Endothelial cell (in vitro differentiated cells): Measurements from ENCODE around the gene LRRC26. TPM values are rescaled to one million over a fixed set of nuclear protein-coding genes. Genes with fewer than 3 reads are reported as not detected.

Experiments
- DNase-seq: peaks from one replicate; pipeline ENCODE4 v3.0.0; 2021; ENCODE audit warnings: low spot score
- H3K27ac Mint-ChIP-seq: one replicate; pipeline ENCODE4 v1.8.0; 2021; ENCODE audit warnings: mixed read lengths, inconsistent platforms; ENCODE audit not compliant: unreplicated experiment
- H3K27me3 Mint-ChIP-seq: one replicate; pipeline ENCODE4 v1.8.0; 2021; ENCODE audit warnings: mild to moderate bottlenecking, moderate library complexity, mixed read lengths, inconsistent platforms; ENCODE audit not compliant: unreplicated experiment
- H3K36me3 Mint-ChIP-seq: one replicate; pipeline ENCODE4 v1.8.0; 2021; ENCODE audit warnings: mild to moderate bottlenecking, low read depth, mixed read lengths, inconsistent platforms; ENCODE audit not compliant: unreplicated experiment
- H3K4me1 Mint-ChIP-seq: one replicate; pipeline ENCODE4 v1.8.0; 2021; ENCODE audit warnings: mild to moderate bottlenecking, mixed read lengths, inconsistent platforms; ENCODE audit not compliant: unreplicated experiment
- H3K4me3 Mint-ChIP-seq: one replicate; pipeline ENCODE4 v1.8.0; 2021; ENCODE audit warnings: mild to moderate bottlenecking, mixed read lengths, inconsistent platforms; ENCODE audit not compliant: unreplicated experiment
- H3K9me3 Mint-ChIP-seq: one replicate; pipeline ENCODE4 v1.8.0; 2021; ENCODE audit warnings: mixed read lengths, inconsistent platforms; ENCODE audit not compliant: unreplicated experiment
- total RNA-seq: library from RNA; stranded (reverse); fragmentation: NEBNext Ultra II Directional; extraction: Animal tissue kit (Norgen Biotek cat#: 25700); gene quantifications from one replicate; pipeline ENCODE4 v1.2.1, GENCODE V29; 2021; ENCODE audit not compliant: unreplicated experiment
- TF ChIP-seq, protein P1 (sequence below): fragments of 200-600 bp; sonication (generic); IDR thresholded peaks from one replicate; pipeline ENCODE4 v1.5.0; 2021; ENCODE audit warnings: antibody characterized with exemption; ENCODE audit not compliant: unreplicated experiment

Gene LRRC26
- total RNA-seq, 1 donor from 2014 or later = not detected

DNA sequence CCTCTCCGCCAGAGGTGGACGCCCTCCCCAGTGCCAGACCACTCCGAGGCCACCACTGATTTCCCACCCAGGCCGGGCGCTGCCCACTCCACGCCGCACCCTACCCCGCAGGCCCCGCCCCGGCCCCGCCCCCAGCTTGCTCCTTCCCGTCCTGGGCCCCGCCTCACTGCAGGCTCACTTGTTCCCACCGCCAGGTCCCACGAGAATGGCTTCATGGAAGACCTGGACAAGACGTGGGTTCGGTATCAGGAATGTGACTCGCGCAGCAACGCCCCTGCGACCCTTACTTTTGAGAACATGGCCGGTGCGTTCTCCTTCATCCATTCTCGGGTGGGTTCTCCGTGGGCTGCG, 6.5 kb downstream of the LRRC26 start:
- peaks cover 21% of the 10 kb centered on the region for H3K27me3 Mint-ChIP-seq
- TF ChIP-seq, protein P1, sequence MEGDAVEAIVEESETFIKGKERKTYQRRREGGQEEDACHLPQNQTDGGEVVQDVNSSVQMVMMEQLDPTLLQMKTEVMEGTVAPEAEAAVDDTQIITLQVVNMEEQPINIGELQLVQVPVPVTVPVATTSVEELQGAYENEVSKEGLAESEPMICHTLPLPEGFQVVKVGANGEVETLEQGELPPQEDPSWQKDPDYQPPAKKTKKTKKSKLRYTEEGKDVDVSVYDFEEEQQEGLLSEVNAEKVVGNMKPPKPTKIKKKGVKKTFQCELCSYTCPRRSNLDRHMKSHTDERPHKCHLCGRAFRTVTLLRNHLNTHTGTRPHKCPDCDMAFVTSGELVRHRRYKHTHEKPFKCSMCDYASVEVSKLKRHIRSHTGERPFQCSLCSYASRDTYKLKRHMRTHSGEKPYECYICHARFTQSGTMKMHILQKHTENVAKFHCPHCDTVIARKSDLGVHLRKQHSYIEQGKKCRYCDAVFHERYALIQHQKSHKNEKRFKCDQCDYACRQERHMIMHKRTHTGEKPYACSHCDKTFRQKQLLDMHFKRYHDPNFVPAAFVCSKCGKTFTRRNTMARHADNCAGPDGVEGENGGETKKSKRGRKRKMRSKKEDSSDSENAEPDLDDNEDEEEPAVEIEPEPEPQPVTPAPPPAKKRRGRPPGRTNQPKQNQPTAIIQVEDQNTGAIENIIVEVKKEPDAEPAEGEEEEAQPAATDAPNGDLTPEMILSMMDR = no peak
- H3K4me3 Mint-ChIP-seq = no peak overlapping the region
- no peaks in the 10 kb centered on the region for H3K9me3 Mint-ChIP-seq
- peaks cover 2% of the 10 kb centered on the region for H3K4me1 Mint-ChIP-seq
- no peak for DNase-seq
- no peak overlapping the region for H3K27ac Mint-ChIP-seq
- H3K36me3 Mint-ChIP-seq = no peaks in the 10 kb centered on the region

DNA sequence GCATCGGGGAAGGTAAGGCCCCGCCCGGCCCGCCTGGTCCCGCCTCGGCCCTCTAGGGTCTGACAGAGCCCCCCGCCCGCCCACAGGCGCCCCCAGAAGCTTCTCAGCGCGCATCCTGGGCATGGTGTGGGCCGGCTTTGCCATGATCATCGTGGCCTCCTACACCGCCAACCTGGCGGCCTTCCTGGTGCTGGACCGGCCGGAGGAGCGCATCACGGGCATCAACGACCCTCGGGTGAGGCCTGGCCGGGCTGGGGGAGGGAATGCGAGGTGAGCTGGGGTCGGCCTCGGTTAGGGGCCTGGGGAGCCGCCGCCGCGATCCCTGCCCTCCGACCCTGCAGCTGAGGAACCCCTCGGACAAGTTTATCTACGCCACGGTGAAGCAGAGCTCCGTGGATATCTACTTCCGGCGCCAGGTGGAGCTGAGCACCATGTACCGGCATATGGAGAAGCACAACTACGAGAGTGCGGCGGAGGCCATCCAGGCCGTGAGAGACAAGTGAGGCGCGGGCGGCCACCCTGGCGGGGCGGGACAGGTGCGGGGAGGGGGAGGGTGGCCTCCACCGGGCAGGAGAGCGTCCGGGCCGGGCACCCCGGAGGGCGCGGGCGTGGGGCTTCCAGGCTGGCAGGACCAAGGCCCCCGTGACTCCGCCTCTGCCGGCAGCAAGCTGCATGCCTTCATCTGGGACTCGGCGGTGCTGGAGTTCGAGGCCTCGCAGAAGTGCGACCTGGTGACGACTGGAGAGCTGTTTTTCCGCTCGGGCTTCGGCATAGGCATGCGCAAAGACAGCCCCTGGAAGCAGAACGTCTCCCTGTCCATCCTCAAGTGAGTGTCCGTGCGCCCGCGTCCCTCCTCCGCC, 7.1 kb downstream of the LRRC26 start:
- Mint-ChIP-seq H3K27ac (no peak overlapping the region), H3K4me1 (peaks cover 2% of the 10 kb centered on the region), H3K36me3 (no peaks in the 10 kb centered on the region), H3K9me3 (no peaks in the 10 kb centered on the region), H3K4me3 (no peak overlapping the region), H3K27me3 (peaks cover 25% of the 10 kb centered on the region)
- TF ChIP-seq, protein P1 = no peak
- DNase-seq = no peak

DNA sequence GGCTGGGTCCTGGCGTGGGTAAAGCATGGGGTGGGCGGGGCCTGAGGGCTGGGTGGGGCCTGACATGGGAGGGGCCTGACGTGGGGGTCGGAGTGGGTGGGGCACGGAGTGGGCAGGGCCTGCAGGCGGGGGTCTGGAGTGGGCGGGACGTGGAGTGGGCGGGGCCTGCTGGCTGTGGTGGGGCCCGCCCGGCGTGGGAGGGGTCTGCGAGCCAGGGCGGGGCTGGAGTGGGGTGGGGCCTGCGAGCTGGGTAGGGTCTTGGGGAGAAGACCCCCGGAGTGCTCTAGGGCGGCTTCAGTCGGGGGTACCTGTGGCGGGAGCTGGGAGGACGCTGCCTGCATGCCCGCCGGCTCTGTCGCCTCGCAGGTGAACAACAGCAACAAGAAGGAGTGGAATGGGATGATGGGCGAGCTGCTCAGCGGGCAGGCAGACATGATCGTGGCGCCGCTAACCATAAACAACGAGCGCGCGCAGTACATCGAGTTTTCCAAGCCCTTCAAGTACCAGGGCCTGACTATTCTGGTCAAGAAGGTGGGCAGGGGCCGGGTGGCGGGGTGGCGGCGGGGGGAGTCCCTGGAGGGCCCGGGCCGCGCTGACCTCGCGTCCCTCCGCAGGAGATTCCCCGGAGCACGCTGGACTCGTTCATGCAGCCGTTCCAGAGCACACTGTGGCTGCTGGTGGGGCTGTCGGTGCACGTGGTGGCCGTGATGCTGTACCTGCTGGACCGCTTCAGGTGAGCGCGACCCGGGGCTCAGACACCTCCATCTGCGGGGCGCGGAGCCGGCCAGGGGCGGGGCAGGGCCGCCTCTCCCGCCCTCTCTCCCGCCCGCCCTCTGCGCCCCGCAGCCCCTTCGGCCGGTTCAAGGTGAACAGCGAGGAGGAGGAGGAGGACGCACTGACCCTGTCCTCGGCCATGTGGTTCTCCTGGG, 8.0 kb downstream of the LRRC26 start:
- H3K27ac Mint-ChIP-seq = no peak overlapping the region
- H3K4me3 Mint-ChIP-seq = no peak overlapping the region
- no peak for DNase-seq
- no peaks in the 10 kb centered on the region for H3K36me3 Mint-ChIP-seq
- peaks cover 25% of the 10 kb centered on the region for H3K27me3 Mint-ChIP-seq
- H3K9me3 Mint-ChIP-seq = no peaks in the 10 kb centered on the region
- H3K4me1 Mint-ChIP-seq = peaks cover 2% of the 10 kb centered on the region
- TF ChIP-seq, protein P1 = no peak

DNA sequence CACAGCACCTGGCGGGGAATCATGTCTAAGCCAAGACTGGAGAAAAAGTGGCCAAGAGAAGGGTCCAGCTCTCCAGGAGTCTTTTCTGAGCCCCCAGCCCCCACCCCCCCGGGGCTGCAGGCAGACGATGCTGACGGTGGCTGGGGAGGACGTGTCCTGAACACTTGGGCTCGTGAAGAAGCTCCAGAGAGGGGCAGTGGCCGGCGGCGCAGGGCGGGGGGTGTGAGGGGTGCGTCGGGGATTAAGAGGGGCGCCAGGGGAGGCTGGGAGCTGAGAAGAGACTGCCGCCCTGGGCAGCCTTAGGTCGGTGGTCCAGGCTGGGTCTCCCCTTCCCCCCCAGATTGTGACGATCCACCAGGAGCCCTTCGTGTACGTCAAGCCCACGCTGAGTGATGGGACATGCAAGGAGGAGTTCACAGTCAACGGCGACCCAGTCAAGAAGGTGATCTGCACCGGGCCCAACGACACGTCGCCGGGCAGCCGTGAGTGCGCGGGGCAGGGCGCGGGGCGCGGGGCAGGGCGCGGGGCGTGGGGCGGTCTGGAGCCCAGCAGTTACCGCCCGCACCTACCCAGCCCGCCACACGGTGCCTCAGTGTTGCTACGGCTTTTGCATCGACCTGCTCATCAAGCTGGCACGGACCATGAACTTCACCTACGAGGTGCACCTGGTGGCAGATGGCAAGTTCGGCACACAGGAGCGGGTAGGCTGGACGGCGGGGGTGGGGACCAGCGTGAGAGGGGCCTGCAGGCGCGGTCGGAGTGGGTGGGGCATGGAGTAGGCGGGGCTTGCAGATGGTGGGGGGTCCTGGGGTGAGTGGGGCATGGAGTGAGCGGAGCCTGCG, 8.9 kb downstream of the LRRC26 start:
- Mint-ChIP-seq H3K4me1 (peaks cover 2% of the 10 kb centered on the region), H3K27me3 (peaks cover 23% of the 10 kb centered on the region), H3K4me3 (no peak overlapping the region), H3K36me3 (no peaks in the 10 kb centered on the region), H3K9me3 (no peaks in the 10 kb centered on the region), H3K27ac (no peak overlapping the region)
- TF ChIP-seq, protein P1 = no peak
- no peak for DNase-seq
